Aorta (tissue), 5 donors: ENCODE measurements around the gene TMEM131L. TPM values are rescaled to one million over a fixed set of nuclear protein-coding genes. Genes with fewer than 3 reads are reported as not detected.

Source experiments
- ATAC-seq: fragments of 200-7000 bp; cut with Tn5 transposase; one replicate; pipeline ENCODE4 v1.9.1; 2022; ENCODE audit warnings: moderate library complexity; ENCODE audit not compliant: low FRiP score
- DNase-seq, 2 donors: peaks; one replicate each; pipeline ENCODE4 v3.0.0-alpha.2; 2020
- H3K27ac ChIP-seq, 2 donors: one replicate each; pipeline ENCODE4 v1.5.1; 2013; ENCODE audit warnings: low read length in 2 of 2, mild to moderate bottlenecking in 2 of 2, moderate library complexity in 2 of 2, control low read depth in 1 of 2, inconsistent platforms in 1 of 2, low read depth in 1 of 2
- H3K27me3 ChIP-seq, 2 donors: one replicate each; pipeline ENCODE4 v1.6.1; 2013; ENCODE audit warnings: control low read depth in 1 of 2, low read length in 1 of 2, mild to moderate bottlenecking in 1 of 2, moderate library complexity in 1 of 2; ENCODE audit not compliant: insufficient read depth in 2 of 2, control insufficient read depth in 1 of 2
- H3K36me3 ChIP-seq, 2 donors: one replicate each; pipeline ENCODE4 v1.6.1; 2013; ENCODE audit warnings: control low read depth in 1 of 2, low read length in 1 of 2, mild to moderate bottlenecking in 1 of 2; ENCODE audit not compliant: insufficient read depth in 2 of 2, control insufficient read depth in 1 of 2
- H3K4me1 ChIP-seq, 2 donors: one replicate each; pipeline ENCODE4 v1.6.1; 2013; ENCODE audit warnings: low read length in 2 of 2, control low read depth in 1 of 2, mild to moderate bottlenecking in 1 of 2, moderate library complexity in 1 of 2; ENCODE audit not compliant: insufficient read depth in 2 of 2, control insufficient read depth in 1 of 2
- H3K4me3 ChIP-seq, 2 donors: one replicate each; pipeline ENCODE4 v1.5.1; 2013; ENCODE audit warnings: low read length in 2 of 2, control low read depth in 1 of 2, mild to moderate bottlenecking in 1 of 2
- H3K9me3 ChIP-seq: one replicate; pipeline ENCODE4 v1.6.1; 2013; ENCODE audit warnings: mild to moderate bottlenecking, low read length; ENCODE audit not compliant: control insufficient read depth
- WGBS, 2 donors: extraction: QIAGEN DNeasy Blood & Tissue Kit; methylation state at CpG; one replicate each; pipeline ENCODE4 v1.1.7; 2013; 5-methylcytosine and 5-hydroxymethylcytosine counted together
- intact Hi-C, 2 donors: fragments of 100-400 bp; cut with DNase I; formaldehyde crosslinking; loops; one replicate each; pipeline versions ENCODE4 v1.14.2 to v1.15.0; 2022
- polyA plus RNA-seq, 2 donors: library from polyadenylated mRNA; stranded (reverse); fragments of 200-250 nt; gene quantifications; one replicate each; pipeline ENCODE4 v1.2.3, GENCODE V29; 2013
- total RNA-seq, 2 donors: library from RNA; stranded (reverse); fragmentation: NEBNext Ultra II Directional; extraction: Animal tissue kit (Norgen Biotek cat#: 25700); gene quantifications; one replicate each; pipeline ENCODE4 v1.2.1, GENCODE V29; 2021
- donor health status: healthy with polysubstance abuse.
- donor health status: Bipolar disorder and iron deficiency.
- donor health status: DM: no; HTN: no; CAD: no.
- donor health status: DM: no; HTN: no; CAD: no.
- donor health status: DM: yes; HTN: yes; CAD: no.

TMEM131L gene
- total and polyA plus RNA-seq, 4 donors, result 2.0 to 22.5 (median 17.5) TPM

DNA sequence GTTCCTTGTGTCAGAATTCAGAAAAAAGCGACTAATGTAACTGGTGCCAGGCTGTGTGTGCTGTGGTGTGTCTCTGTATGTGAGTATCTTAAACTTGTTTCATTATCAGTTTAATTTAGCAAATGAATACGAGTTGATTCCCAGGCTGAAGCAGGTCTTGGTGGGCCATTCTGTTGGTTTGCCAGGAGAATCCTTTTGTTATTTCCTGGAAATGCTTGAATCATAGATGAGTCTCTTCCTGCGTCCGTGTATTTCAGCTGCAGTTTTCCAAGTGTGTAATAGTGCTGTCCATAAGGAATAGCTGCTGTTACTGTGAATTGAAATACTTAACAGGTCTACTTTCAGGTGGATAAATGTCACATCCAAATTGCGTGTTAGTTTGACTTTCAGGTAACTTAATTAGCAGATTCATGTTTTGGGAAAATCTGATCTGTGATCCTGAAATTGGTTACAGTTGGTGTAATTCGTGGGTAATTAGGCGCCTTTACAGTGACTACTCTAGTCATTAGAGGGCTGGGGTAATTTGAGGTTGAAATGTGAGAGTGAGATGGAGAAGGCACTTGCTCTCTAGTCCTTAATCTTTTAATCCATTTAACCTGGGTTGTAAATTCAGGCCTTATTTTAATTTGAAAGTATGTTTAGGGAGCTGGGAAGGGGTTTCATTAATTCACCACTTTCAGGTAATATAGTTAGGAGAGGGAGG, 23.8 kb downstream of the TMEM131L start:
- ATAC-seq, result no peak
- no peak for DNase-seq

DNA sequence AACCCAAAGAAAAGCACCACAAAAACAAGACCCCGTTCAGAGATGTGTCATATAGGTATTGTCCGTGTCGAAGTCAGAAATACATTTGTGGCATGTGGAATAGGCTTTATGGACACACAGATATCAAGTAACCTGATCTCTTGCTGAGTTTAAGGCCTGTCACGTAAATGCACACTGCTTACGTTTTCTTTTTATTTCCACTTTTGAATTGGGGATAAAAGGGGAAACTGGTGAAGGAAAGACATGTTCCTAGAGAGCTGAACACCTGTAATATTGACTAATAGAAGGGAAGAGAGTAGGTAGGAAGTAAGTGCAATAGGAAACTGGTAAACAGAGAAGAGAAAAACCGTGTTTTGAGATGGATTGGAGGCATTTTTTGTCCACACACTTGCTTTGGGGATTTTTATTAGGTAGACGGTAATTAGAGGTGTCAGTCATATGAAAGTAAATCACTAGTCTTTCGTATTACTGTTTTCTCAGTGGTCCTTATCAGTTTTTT, 24.9 kb downstream of the TMEM131L start:
- 92 to 94% methylated on average over 8 of the region's 8 CpGs for WGBS, 2 donors
- Histone ChIP-seq H3K27me3 (no peaks in the 10 kb centered on the region), H3K4me1 (peaks cover 0 to 6% of the 10 kb centered on the region in 2 donors), H3K27ac (no peak overlapping the region), H3K36me3 (no peaks in the 10 kb centered on the region), H3K9me3 (no peaks in the 10 kb centered on the region), H3K4me3 (no peak overlapping the region)
- no peak for ATAC-seq
- intact Hi-C loops, result no loop called here
- DNase-seq, result no peak

More for the DNA sequence above, 23.8 kb downstream of the TMEM131L start:
- intact Hi-C loops, result loop anchor here in 1 of 2 donors (5.0 kb wide), 2 partner anchors 57 to 82 kb away; no protein-coding TSS in a partner anchor
- H3K27ac ChIP-seq, result no peak overlapping the region
- no peak overlapping the region for H3K4me3 ChIP-seq
- H3K27me3 ChIP-seq, result no peaks in the 10 kb centered on the region
- WGBS, 2 donors, result 90 to 92% methylated on average over 7 of the region's 7 CpGs
- no peaks in the 10 kb centered on the region for H3K36me3 ChIP-seq
- H3K4me1 ChIP-seq, result peaks cover 0 to 6% of the 10 kb centered on the region in 2 donors
- H3K9me3 ChIP-seq, result no peaks in the 10 kb centered on the region

DNA sequence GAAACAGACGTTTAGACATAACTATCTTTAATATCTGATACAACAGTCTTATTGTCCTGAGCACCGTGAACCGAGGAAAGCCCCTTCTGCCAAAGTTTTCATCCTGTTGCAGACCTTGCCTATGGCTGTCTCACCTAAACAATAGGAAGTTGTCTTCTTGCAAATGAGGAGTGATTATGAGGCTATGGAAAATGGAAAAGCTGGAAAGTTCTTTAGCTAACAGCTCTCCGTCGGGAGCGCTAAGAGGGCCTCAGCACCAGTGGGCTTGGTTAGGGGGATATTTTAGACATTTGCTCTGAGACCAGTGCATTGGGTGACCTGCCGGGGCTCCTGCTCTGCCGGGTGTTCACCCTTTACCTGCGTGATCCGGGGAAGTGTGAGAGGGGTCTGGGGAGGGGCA, 28.4 kb downstream of the TMEM131L start:
- no peaks in the 10 kb centered on the region for H3K9me3 ChIP-seq
- H3K4me3 ChIP-seq, result no peak overlapping the region
- no peaks in the 10 kb centered on the region for H3K36me3 ChIP-seq
- no peaks in the 10 kb centered on the region for H3K27me3 ChIP-seq
- no peak for DNase-seq
- no peak overlapping the region for H3K27ac ChIP-seq
- ATAC-seq, result no peak
- H3K4me1 ChIP-seq, result peaks cover 0 to 6% of the 10 kb centered on the region in 2 donors
- intact Hi-C loops, result no loop called here
- WGBS, 2 donors, result 94 to 96% methylated on average over 10 of the region's 10 CpGs

DNA sequence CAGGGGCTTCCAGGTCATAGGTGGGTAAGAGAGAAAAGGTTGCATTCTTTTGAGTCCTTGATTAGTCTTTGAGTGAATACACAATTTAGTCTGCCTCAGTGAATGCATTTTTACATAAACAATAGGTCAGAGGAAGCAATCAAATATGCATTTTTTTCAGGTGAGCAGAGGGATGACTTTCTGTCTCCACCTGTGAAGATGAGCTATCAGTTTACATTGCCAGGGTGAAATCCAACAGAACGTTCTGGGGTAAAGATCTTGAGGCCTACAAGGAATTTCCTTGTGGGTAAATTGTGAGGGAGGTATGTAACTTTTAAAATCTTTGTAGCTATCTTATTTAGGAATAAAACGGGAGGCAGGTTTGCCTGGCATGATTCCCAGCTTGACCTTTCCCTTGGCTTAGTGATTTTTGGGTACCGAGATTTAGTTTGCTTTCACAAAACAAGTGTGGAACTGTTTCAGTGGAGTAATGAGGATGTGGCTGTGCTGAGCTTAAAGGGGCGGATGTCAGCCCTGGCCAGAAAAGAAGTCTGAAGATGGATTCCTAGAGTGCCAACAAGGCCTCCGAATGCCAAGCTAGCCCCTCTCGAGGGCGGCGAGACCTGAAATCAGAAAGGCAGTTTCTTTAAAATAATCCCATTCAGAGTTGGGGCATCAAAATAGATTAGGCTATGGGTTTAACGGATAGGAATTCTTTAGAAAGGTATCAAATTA, 29.5 kb downstream of the TMEM131L start:
- intact Hi-C loops, result no loop called here
- no peaks in the 10 kb centered on the region for H3K9me3 ChIP-seq
- DNase-seq (no peak), ATAC-seq (no peak)
- peaks cover 0 to 6% of the 10 kb centered on the region in 2 donors for H3K4me1 ChIP-seq
- WGBS, 2 donors, result 44 to 48% methylated on average over 9 of the region's 9 CpGs
- H3K27me3 ChIP-seq, result no peaks in the 10 kb centered on the region
- no peak overlapping the region for H3K4me3 ChIP-seq
- H3K27ac ChIP-seq, result peak overlapping the region; percentile 20 to 32
- H3K36me3 ChIP-seq, result no peaks in the 10 kb centered on the region

DNA sequence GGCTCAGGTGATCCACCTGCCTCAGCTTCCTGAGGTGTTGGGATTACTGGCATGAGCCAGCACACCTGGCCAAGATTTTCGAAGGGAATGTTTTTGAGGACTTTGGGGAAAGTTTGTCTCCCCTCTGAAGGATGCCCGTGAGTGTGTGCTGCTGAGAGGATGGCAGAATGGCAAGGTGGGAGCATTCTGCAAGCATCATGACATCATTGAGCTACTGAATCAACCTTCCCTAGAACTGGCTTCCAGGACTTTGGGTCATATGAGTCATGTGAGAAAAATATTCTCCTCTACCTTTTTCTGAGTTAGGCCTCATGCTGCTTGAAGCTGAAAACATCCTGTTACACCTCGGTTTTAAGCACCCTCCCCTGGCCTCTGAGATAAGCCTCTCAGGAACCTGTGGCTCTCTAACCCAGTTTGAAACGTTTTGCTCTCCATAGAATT, 31.0 kb downstream of the TMEM131L start:
- H3K27me3 ChIP-seq, result no peaks in the 10 kb centered on the region
- H3K4me1 ChIP-seq, result peaks cover 0 to 6% of the 10 kb centered on the region in 2 donors
- 55 to 65% methylated on average over 4 of the region's 4 CpGs for WGBS, 2 donors
- intact Hi-C loops, result no loop called here
- ATAC-seq (no peak), DNase-seq (peak in 1 of 2 donors; percentile 23)
- H3K9me3 ChIP-seq, result no peaks in the 10 kb centered on the region
- H3K27ac ChIP-seq, result peak overlapping the region; percentile 22 to 77
- no peaks in the 10 kb centered on the region for H3K36me3 ChIP-seq
- H3K4me3 ChIP-seq, result no peak overlapping the region

DNA sequence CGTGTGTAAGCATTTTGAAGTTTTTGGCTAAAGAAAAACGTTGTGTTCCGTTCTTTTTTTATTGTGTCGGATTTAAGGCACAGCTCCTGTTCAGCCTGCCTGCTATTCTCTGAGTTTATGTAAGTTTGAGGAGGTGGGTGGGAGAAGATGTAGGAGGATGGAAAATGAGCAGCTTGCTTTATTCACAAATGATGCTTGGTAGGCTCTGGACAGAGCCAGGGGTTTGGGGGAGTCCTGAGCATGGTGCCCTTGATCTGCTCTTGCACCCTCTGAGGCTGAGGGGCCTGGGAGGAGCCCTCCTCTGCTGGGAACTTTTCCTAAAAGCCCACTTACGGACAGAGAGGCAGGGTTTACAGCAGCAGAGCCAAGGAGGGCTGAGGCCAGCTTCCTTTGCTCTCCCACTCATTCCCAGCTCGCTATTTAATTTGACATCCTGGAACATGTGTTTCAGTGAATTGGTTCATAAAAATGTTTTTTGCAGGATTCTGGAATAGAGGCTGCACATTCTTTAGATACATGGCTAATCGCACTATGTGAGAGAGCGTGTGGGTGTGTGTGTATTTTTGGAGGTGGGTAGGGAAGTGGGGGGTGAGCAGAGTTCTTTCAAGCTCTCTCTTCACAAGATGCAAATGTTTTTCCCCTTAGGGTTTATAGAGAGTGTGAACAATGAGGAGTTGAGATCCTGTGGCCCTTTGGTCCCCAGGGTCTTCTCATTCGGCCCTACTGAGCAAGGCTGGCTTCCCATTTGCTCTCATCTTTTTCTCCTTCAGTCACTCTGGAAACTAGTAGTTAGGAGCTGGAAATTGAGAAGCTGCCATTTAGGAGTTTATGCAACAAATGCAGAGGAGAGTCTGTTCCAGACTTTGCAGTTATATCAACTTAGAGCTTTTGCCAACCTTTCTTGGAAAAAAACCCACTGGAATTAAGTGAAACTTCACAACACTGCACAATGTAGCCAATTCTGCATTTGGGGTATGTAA, 32.1 kb downstream of the TMEM131L start:
- peak; percentile 68 for ATAC-seq
- H3K9me3 ChIP-seq, result no peaks in the 10 kb centered on the region
- 5 to 7% methylated on average over 9 of the region's 9 CpGs for WGBS, 2 donors
- peak in 1 of 2 donors; percentile 48 for DNase-seq
- peaks cover 0 to 6% of the 10 kb centered on the region in 2 donors for H3K4me1 ChIP-seq
- H3K4me3 ChIP-seq, result no peak overlapping the region
- no peaks in the 10 kb centered on the region for H3K27me3 ChIP-seq
- H3K27ac ChIP-seq, result peak overlapping the region; percentile 69 to 82
- H3K36me3 ChIP-seq, result no peaks in the 10 kb centered on the region
- intact Hi-C loops, result no loop called here

DNA sequence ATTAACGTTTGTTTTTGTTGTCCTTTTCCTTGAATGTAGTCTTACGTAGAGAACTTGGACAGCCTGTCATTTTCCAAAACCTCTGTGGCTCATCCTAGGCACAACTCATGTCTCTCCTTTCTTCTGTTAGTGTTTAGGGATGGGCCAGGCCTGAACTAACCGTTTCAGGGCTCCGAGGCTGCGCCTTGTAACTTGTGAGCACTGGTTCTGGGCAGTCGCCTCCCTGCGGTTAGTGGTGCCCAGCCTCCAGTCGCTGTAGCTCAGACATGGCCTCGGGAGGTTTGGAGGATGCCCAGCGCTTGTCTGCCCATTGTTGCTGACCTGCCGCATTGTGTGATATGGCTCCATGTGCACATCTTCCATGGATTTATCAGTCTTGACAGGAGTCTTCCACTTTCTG, 32.8 kb downstream of the TMEM131L start:
- Histone ChIP-seq H3K4me1 (peaks cover 0 to 6% of the 10 kb centered on the region in 2 donors), H3K4me3 (no peak overlapping the region), H3K27me3 (no peaks in the 10 kb centered on the region), H3K27ac (peak overlapping the region; percentile 31 to 82), H3K9me3 (no peaks in the 10 kb centered on the region), H3K36me3 (no peaks in the 10 kb centered on the region)
- peak in 1 of 2 donors; percentile 71 for DNase-seq
- intact Hi-C loops, result no loop called here
- WGBS, 2 donors, result 44 to 49% methylated on average over 11 of the region's 11 CpGs
- ATAC-seq, result peak; percentile 58

DNA sequence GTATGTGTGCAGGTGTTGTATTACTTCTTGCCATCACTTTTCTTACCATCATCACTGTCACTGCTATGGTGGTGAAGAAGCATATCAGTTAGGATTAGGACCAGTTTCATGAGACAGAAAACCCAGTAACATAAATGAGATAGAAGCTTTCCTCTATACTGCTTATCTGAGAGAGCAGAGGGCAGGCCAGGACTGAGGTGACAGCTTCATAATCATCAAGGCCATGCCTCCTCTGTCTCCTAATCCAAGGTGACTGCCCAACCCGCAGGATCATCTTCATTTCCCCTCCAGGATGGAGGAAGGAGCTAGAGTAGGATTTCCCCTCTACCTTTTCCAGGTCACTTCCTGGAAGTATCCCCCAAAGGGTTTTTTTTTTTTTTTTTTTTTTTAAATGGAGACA, 35.4 kb downstream of the TMEM131L start:
- intact Hi-C loops, result no loop called here
- peaks cover 0 to 6% of the 10 kb centered on the region in 2 donors for H3K4me1 ChIP-seq
- no peaks in the 10 kb centered on the region for H3K36me3 ChIP-seq
- DNase-seq (no peak), ATAC-seq (no peak)
- 87 to 98% methylated on average over 1 of the region's 1 CpG for WGBS, 2 donors
- no peaks in the 10 kb centered on the region for H3K27me3 ChIP-seq
- H3K27ac ChIP-seq, result no peak overlapping the region
- H3K9me3 ChIP-seq, result no peaks in the 10 kb centered on the region
- no peak overlapping the region for H3K4me3 ChIP-seq
